Liver (tissue), 9 donors: ENCODE results near the gene SLC1A3. TPM values are rescaled to one million over a fixed set of nuclear protein-coding genes. Genes with fewer than 3 reads are reported as not detected.

Experiments used
- DNase-seq: peaks from one replicate; pipeline ENCODE4 v3.0.0-alpha.2; 2017; ENCODE audit warnings: low spot score
- H3K27ac ChIP-seq, 2 donors: one replicate each; pipeline ENCODE4 v1.7.0; 2013; ENCODE audit warnings: inconsistent platforms in 2 of 2, low read length in 2 of 2, control low read depth in 1 of 2, low read depth in 1 of 2, mild to moderate bottlenecking in 1 of 2
- H3K27me3 ChIP-seq, 4 donors: one replicate each; pipeline versions ENCODE4 v1.6.1 to v1.7.0; 2013; ENCODE audit warnings: low read length in 3 of 4, inconsistent platforms in 1 of 4, mild to moderate bottlenecking in 1 of 4, moderate library complexity in 1 of 4; ENCODE audit not compliant: control insufficient read depth in 4 of 4, insufficient read depth in 4 of 4
- H3K36me3 ChIP-seq, 4 donors: one replicate each; pipeline versions ENCODE4 v1.6.1 to v1.7.0; 2013; ENCODE audit warnings: low read length in 3 of 4, mild to moderate bottlenecking in 3 of 4, low read depth in 1 of 4, moderate library complexity in 1 of 4; ENCODE audit not compliant: control insufficient read depth in 4 of 4, insufficient read depth in 3 of 4
- H3K4me1 ChIP-seq, 4 donors: one replicate each; pipeline versions ENCODE4 v1.6.1 to v1.7.0; 2013; ENCODE audit warnings: low read length in 3 of 4, mild to moderate bottlenecking in 3 of 4, moderate library complexity in 1 of 4; ENCODE audit not compliant: control insufficient read depth in 4 of 4, insufficient read depth in 4 of 4
- H3K4me3 ChIP-seq, 3 donors: one replicate each; pipeline versions ENCODE4 v1.6.1 to v1.7.0; 2013; ENCODE audit warnings: low read length in 3 of 3, control low read depth in 1 of 3, low read depth in 1 of 3, mild to moderate bottlenecking in 1 of 3
- H3K9ac ChIP-seq, 2 donors: one replicate each; pipeline ENCODE4 v1.7.0; 2013; ENCODE audit warnings: low read length in 2 of 2, mild to moderate bottlenecking in 2 of 2, moderate library complexity in 2 of 2, control low read depth in 1 of 2, low read depth in 1 of 2
- H3K9me3 ChIP-seq, 4 donors: one replicate each; pipeline versions ENCODE4 v1.6.1 to v1.7.0; 2013; ENCODE audit warnings: low read length in 3 of 4; ENCODE audit not compliant: control insufficient read depth in 4 of 4
- CTCF ChIP-seq: fragments of 150-350 bp; IDR thresholded peaks from 2 replicates; pipeline ENCODE4 v1.5.1; 2017; ENCODE audit warnings: improper control_type of control experiment, low read depth, low read length; ENCODE audit not compliant: missing input control
- FOXA1 ChIP-seq: IDR thresholded peaks from 2 replicates; pipeline ENCODE4 v1.6.1; 2016; ENCODE audit warnings: antibody characterized with exemption
- FOXA2 ChIP-seq: IDR thresholded peaks from 2 replicates; pipeline ENCODE4 v1.6.1; 2016; ENCODE audit warnings: antibody characterized with exemption
- GABPA ChIP-seq, 2 donors: IDR thresholded peaks in 1 of 2; conservative IDR thresholded peaks in 1 of 2; 2 replicates each; pipeline ENCODE4 v1.6.1; 2016; ENCODE audit warnings: antibody characterized with exemption in 2 of 2, mild to moderate bottlenecking in 1 of 2, moderate library complexity in 1 of 2
- HNF4A ChIP-seq, 2 donors: conservative IDR thresholded peaks; 2 replicates each; pipeline ENCODE4 v1.6.1; 2016; ENCODE audit warnings: antibody characterized with exemption in 2 of 2, mild to moderate bottlenecking in 2 of 2
- HNF4G ChIP-seq: IDR thresholded peaks from 2 replicates; pipeline ENCODE4 v1.6.1; 2016; ENCODE audit warnings: antibody characterized with exemption
- JUND ChIP-seq, 2 donors: IDR thresholded peaks; 2 replicates each; pipeline ENCODE4 v1.6.1; 2016; ENCODE audit warnings: antibody characterized with exemption in 2 of 2
- MAX ChIP-seq: IDR thresholded peaks from 2 replicates; pipeline ENCODE4 v1.6.1; 2016; ENCODE audit warnings: antibody characterized with exemption
- NR2F2 ChIP-seq: IDR thresholded peaks from 2 replicates; pipeline ENCODE4 v1.6.1; 2016; ENCODE audit warnings: antibody characterized with exemption
- RAD21 ChIP-seq, 2 donors: IDR thresholded peaks; 2 replicates each; pipeline ENCODE4 v1.6.1; 2016; ENCODE audit warnings: antibody characterized with exemption in 2 of 2, mild to moderate bottlenecking in 2 of 2
- RXRA ChIP-seq, 2 donors: IDR thresholded peaks; 2 replicates each; pipeline ENCODE4 v1.6.1; 2017 to 2018; ENCODE audit warnings: antibody characterized with exemption in 2 of 2, mild to moderate bottlenecking in 1 of 2
- SP1 ChIP-seq: IDR thresholded peaks from 2 replicates; pipeline ENCODE4 v1.6.1; 2018; ENCODE audit warnings: antibody characterized with exemption, mild to moderate bottlenecking
- TAF1 ChIP-seq: conservative IDR thresholded peaks from 2 replicates; pipeline ENCODE4 v1.6.1; 2016; ENCODE audit warnings: antibody characterized with exemption, mild to moderate bottlenecking
- YY1 ChIP-seq: IDR thresholded peaks from 2 replicates; pipeline ENCODE4 v1.6.1; 2016; ENCODE audit warnings: antibody characterized with exemption, mild to moderate bottlenecking
- ZBTB33 ChIP-seq: IDR thresholded peaks from 2 replicates; pipeline ENCODE4 v1.6.1; 2016; ENCODE audit warnings: antibody characterized with exemption
- WGBS: extraction: QIAGEN DNeasy Blood & Tissue Kit; methylation state at CpG from one replicate; pipeline ENCODE4 v1.1.7; 2013; 5-methylcytosine and 5-hydroxymethylcytosine counted together
- polyA plus RNA-seq, 2 donors: library from polyadenylated mRNA; stranded (reverse) in 1 of 2; unstranded in 1 of 2; fragments of 200-250 nt in 1 of 2; fragments of >200 nt in 1 of 2; fragmentation: Nextera tagmentation in 1 of 2; extraction: Ambion mirVana in 1 of 2; gene quantifications; one replicate each; pipeline versions ENCODE4 v1.2.1 to v1.2.3, GENCODE V29; 2013 to 2015
- total RNA-seq, 2 donors: library from RNA; depleted of rRNA; stranded (reverse); fragments of >200 nt; gene quantifications; one replicate each; pipeline ENCODE4 v1.2.3, GENCODE V29; 2014
- TF ChIP-seq, protein P1 (sequence below): IDR thresholded peaks from 2 replicates; pipeline ENCODE4 v1.6.1; 2016; ENCODE audit warnings: antibody characterized with exemption, mild to moderate bottlenecking
- TF ChIP-seq, protein P2 (sequence below): IDR thresholded peaks from 2 replicates; pipeline ENCODE4 v1.6.1; 2016; ENCODE audit warnings: antibody characterized with exemption
- donor health status: healthy.
- donor health status: healthy.
- donor health status: healthy.
- donor health status: healthy.
- donor health status: healthy.

Gene SLC1A3
- total and polyA plus RNA-seq, 4 donors = 1.8 to 8.8 (median 2.8) TPM

- Histone ChIP-seq H3K9me3 (peaks cover 0 to 1% (median 0%) of the 10 kb centered on the region in 4 donors), H3K9ac (no peak overlapping the region), H3K27me3 (no peaks in the 10 kb centered on the region), H3K4me1 (no peaks in the 10 kb centered on the region), H3K36me3 (no peaks in the 10 kb centered on the region), H3K27ac (no peak overlapping the region), H3K4me3 (no peak overlapping the region)
- TF ChIP-seq HNF4A (conservative IDR thresholded peaks at IDR 0.05) (no peak), NR2F2 (no peak), RXRA (IDR thresholded peaks at IDR 0.05) (no peak), RAD21 (IDR thresholded peaks at IDR 0.05) (no peak), JUND (IDR thresholded peaks at IDR 0.05) (no peak), YY1 (no peak), FOXA1 (no peak), ZBTB33 (no peak), SP1 (no peak), HNF4G (no peak), CTCF (no peak), MAX (no peak)
- TF ChIP-seq, protein P1, sequence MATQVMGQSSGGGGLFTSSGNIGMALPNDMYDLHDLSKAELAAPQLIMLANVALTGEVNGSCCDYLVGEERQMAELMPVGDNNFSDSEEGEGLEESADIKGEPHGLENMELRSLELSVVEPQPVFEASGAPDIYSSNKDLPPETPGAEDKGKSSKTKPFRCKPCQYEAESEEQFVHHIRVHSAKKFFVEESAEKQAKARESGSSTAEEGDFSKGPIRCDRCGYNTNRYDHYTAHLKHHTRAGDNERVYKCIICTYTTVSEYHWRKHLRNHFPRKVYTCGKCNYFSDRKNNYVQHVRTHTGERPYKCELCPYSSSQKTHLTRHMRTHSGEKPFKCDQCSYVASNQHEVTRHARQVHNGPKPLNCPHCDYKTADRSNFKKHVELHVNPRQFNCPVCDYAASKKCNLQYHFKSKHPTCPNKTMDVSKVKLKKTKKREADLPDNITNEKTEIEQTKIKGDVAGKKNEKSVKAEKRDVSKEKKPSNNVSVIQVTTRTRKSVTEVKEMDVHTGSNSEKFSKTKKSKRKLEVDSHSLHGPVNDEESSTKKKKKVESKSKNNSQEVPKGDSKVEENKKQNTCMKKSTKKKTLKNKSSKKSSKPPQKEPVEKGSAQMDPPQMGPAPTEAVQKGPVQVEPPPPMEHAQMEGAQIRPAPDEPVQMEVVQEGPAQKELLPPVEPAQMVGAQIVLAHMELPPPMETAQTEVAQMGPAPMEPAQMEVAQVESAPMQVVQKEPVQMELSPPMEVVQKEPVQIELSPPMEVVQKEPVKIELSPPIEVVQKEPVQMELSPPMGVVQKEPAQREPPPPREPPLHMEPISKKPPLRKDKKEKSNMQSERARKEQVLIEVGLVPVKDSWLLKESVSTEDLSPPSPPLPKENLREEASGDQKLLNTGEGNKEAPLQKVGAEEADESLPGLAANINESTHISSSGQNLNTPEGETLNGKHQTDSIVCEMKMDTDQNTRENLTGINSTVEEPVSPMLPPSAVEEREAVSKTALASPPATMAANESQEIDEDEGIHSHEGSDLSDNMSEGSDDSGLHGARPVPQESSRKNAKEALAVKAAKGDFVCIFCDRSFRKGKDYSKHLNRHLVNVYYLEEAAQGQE = no peak
- TF ChIP-seq, protein P2, sequence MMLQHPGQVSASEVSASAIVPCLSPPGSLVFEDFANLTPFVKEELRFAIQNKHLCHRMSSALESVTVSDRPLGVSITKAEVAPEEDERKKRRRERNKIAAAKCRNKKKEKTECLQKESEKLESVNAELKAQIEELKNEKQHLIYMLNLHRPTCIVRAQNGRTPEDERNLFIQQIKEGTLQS = no peak
- WGBS = 94% methylated on average over 3 of the region's 3 CpGs
- DNase-seq = no peak
These were observed 8.4 kb upstream of the SLC1A3 start for GRCh38 chr5:36598045-36598444.

- Histone ChIP-seq H3K9ac (no peak overlapping the region), H3K9me3 (peaks cover 0 to 2% (median 0%) of the 10 kb centered on the region in 4 donors), H3K27me3 (peaks cover 0 to 1% (median 0%) of the 10 kb centered on the region in 4 donors), H3K36me3 (no peaks in the 10 kb centered on the region), H3K27ac (no peak overlapping the region), H3K4me1 (no peaks in the 10 kb centered on the region), H3K4me3 (no peak overlapping the region)
- no peak for DNase-seq
- WGBS = 81% methylated on average over 6 of the region's 6 CpGs
- TF ChIP-seq, protein P1 = no peak
- TF ChIP-seq NR2F2 (no peak), HNF4G (no peak), YY1 (no peak), GABPA (IDR thresholded peaks at IDR 0.05 in 1 of 2, conservative IDR thresholded peaks at IDR 0.05 in 1 of 2) (no peak), SP1 (no peak), ZBTB33 (no peak), HNF4A (conservative IDR thresholded peaks at IDR 0.05) (no peak), TAF1 (no peak), RXRA (IDR thresholded peaks at IDR 0.05) (no peak), FOXA2 (no peak)
These were observed 6.2 kb upstream of the SLC1A3 start for GRCh38 chr5:36599986-36600779.
